ENCODE measurements around the gene SIRT3. TPM values are rescaled to one million over a fixed set of nuclear protein-coding genes. Genes with fewer than 3 reads are reported as not detected.

SIRT3 gene
- total RNA-seq, 2 donors from 2014 or later, result 36.5 to 39.0 TPM

DNA sequence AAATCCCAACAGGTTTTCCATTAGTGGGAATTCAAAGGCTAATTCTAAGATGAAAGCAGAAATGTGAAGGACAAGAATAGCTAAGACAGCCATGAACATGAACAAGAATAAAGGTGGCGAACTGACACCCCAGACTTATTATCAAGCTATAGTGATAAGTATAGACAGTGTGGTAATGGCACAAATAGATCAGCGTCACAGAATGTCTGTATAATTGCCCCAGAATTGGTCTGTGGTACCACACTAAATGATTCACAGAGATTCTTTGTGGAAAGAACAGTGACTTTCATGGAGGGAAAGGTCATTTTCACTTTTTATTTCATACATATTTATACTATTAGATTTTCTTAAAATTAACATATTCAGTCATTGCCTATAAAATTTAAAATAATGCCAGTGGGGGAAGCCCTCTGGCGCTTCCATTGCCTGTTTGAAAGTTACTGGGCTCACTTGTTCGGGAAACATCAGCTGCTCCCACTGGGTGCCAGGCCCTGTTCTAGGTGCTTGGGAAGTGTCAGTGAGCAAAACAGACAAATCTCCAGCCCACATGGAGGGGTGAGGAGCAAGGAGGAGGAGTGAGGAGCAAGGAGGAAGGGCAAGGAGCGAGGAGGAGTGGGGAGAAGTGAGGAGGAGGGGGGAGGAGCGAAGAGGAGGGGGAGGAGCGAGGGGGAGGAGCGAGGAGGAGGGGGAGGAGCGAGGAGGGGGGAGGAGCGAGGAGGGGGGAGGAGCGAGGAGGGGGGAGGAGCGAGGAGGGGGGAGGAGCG, 30.7 kb upstream of the SIRT3 start:
- Mint-ChIP-seq H3K27me3 (ENCODE audit: low read depth) (no peaks in the 10 kb centered on the region), H3K36me3 (ENCODE audit: insufficient read depth in 2 of 2) (peaks cover 9 to 12% of the 10 kb centered on the region in 2 donors), H3K4me3 (peak overlapping the region; percentile 64 to 82), H3K4me1 (ENCODE audit: low read depth) (peaks cover 37% of the 10 kb centered on the region), H3K9me3 (peaks cover 0 to 2% of the 10 kb centered on the region in 2 donors), H3K27ac (peak overlapping the region; percentile 57)
- peak; percentile 28 to 35 for ATAC-seq (replicated peaks in 1 of 2)
- no peak for DNase-seq

DNA sequence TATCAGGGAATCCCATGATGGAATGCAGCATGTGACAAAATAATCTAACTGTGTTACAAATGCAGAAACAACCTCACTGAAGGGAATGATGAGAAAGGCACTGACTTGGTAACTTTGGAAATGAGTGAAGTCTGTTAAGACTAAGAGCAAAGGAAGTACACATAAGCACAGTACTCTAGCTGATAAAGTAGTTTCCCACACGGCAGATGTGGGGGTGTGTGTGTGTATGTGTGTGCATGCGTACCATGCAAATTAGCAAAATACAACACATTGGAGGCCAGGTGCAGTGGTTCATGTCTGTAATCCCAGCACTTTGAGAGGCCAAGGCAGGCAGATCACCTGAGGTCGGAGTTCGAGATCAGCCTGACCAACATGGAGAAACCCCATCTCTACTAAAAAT, 25.5 kb upstream of the SIRT3 start:
- DNase-seq, result no peak
- Mint-ChIP-seq H3K27me3 (ENCODE audit: low read depth) (no peaks in the 10 kb centered on the region), H3K36me3 (ENCODE audit: insufficient read depth in 2 of 2) (peaks cover 0 to 6% of the 10 kb centered on the region in 2 donors), H3K9me3 (no peaks in the 10 kb centered on the region), H3K4me1 (ENCODE audit: low read depth) (peaks cover under 1% of the 10 kb centered on the region), H3K27ac (no peak overlapping the region), H3K4me3 (no peak overlapping the region)
- ATAC-seq (replicated peaks in 1 of 2), result no peak

GRCh38 chr11:259413-259812, 23.3 kb upstream of the SIRT3 start:
- H3K27me3 Mint-ChIP-seq (ENCODE audit: low read depth), result no peaks in the 10 kb centered on the region
- H3K9me3 Mint-ChIP-seq, result no peaks in the 10 kb centered on the region
- no peak overlapping the region for H3K27ac Mint-ChIP-seq
- no peak for DNase-seq
- H3K36me3 Mint-ChIP-seq (ENCODE audit: insufficient read depth in 2 of 2), result no peaks in the 10 kb centered on the region
- H3K4me3 Mint-ChIP-seq, result no peak overlapping the region
- no peaks in the 10 kb centered on the region for H3K4me1 Mint-ChIP-seq (ENCODE audit: low read depth)
- no peak for ATAC-seq (replicated peaks in 1 of 2)

DNA sequence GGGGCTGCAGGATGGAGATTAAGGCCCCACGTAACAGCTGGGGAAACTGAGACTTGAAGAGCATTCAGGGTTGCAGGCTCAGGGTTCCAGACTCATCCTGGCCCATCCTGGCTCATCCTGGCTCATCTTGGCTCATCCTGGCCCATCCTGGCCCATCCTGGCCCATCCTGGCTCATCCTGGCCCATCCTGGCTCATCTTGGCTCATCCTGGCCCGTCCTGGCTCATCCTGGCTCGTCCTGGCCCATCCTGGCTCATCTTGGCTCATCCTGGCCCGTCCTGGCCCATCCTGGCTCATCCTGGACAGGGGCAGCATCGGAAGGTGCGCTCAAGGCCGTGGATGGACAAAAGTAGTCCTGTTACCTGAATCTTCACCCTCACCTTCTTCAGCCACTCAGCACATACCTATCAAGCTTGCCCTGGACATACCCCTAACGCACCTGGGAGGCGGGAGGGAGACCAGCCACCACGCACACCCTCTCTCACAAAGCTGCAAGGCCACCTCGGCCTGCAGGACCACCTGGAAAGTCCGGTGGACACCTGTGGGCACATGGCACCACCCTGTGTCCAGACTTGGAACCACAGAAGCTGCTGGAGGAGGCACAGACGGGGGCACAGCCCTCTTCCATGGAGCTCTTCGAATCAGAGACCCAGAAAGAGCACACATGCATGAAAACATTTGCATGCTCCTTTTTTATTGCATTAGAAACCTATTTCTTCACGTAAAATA, 21.8 kb upstream of the SIRT3 start:
- ATAC-seq (replicated peaks in 1 of 2) (peak in 1 of 2 donors; percentile 46), DNase-seq (no peak)
- Mint-ChIP-seq H3K27ac (no peak overlapping the region), H3K36me3 (ENCODE audit: insufficient read depth in 2 of 2) (peaks cover 0 to 5% of the 10 kb centered on the region in 2 donors), H3K9me3 (no peaks in the 10 kb centered on the region), H3K4me3 (no peak overlapping the region), H3K4me1 (ENCODE audit: low read depth) (no peaks in the 10 kb centered on the region), H3K27me3 (ENCODE audit: low read depth) (no peaks in the 10 kb centered on the region)

DNA sequence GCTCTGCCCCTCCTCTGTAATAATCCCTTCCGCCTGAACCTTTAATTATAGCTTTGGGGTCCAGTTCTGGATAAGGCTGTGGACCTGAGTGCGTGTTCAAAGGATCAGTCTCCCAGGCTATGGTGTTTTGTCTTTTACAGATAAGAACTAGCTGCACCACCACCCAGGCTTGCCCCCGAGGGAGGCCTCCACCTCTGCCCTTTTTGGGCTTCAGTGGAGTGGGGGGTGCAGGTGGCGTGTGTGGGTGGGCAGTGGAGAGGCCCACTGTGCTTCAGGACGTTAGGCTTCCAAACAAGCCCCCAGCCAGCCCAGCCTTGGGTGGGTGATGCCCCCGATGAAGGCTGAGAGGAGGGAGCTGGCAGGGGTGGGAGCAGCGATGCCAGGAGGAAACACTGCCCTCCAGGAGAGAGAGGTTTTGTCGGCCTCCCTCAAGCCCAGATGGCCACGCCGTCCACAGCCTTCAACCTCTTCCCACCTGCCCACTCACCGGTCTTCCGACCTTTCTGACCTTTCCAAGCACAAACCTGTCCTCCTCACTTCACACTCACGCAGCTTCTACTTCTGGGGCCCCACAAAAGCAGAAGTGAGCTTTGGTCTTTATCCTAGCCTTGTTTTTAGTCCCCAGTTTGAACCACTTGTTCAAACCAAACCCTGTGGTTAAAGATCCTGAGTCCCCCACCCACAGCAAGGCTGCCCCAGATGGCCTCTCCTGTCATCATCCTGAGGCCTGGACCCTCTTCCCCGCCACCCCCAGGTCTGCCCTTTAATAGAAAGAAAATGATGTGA, 21.0 kb upstream of the SIRT3 start:
- H3K27ac Mint-ChIP-seq, result no peak overlapping the region
- ATAC-seq (replicated peaks in 1 of 2), result no peak
- no peak overlapping the region for H3K4me3 Mint-ChIP-seq
- no peaks in the 10 kb centered on the region for H3K4me1 Mint-ChIP-seq (ENCODE audit: low read depth)
- no peaks in the 10 kb centered on the region for H3K9me3 Mint-ChIP-seq
- H3K27me3 Mint-ChIP-seq (ENCODE audit: low read depth), result no peaks in the 10 kb centered on the region
- peaks cover 0 to 10% of the 10 kb centered on the region in 2 donors for H3K36me3 Mint-ChIP-seq (ENCODE audit: insufficient read depth in 2 of 2)
- no peak for DNase-seq

DNA sequence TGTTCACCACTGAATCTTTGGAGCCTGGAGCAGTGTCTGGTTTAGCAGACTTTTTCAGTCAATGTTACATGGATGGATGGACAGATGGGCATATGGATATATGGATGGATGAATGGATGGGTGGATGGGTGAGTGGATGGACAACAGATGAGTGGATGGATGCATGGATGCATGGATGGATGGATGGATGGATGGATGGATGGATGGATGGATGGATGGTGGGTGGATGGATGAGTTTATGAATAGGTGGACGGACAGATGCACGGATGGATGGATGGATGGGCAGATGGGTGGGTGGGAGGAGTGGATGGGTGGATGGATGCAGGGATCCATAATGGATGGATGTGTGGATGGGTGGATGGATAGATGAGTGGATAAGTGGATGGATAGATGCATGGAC, 19.7 kb upstream of the SIRT3 start:
- Mint-ChIP-seq H3K27me3 (ENCODE audit: low read depth) (no peaks in the 10 kb centered on the region), H3K4me3 (no peak overlapping the region), H3K9me3 (no peaks in the 10 kb centered on the region), H3K36me3 (ENCODE audit: insufficient read depth in 2 of 2) (peaks cover 4 to 16% of the 10 kb centered on the region in 2 donors), H3K4me1 (ENCODE audit: low read depth) (peaks cover 3% of the 10 kb centered on the region), H3K27ac (no peak overlapping the region)
- ATAC-seq (replicated peaks in 1 of 2) (no peak), DNase-seq (no peak)

GRCh38 chr11:255176-255575, 19.0 kb upstream of the SIRT3 start:
- H3K9me3 Mint-ChIP-seq, result no peaks in the 10 kb centered on the region
- H3K4me3 Mint-ChIP-seq, result no peak overlapping the region
- DNase-seq (no peak), ATAC-seq (replicated peaks in 1 of 2) (no peak)
- peaks cover 9% of the 10 kb centered on the region for H3K4me1 Mint-ChIP-seq (ENCODE audit: low read depth)
- peaks cover 4 to 16% of the 10 kb centered on the region in 2 donors for H3K36me3 Mint-ChIP-seq (ENCODE audit: insufficient read depth in 2 of 2)
- no peak overlapping the region for H3K27ac Mint-ChIP-seq
- no peaks in the 10 kb centered on the region for H3K27me3 Mint-ChIP-seq (ENCODE audit: low read depth)

GRCh38 chr11:253886-254270, 17.7 kb upstream of the SIRT3 start:
- DNase-seq (no peak), ATAC-seq (replicated peaks in 1 of 2) (no peak)
- H3K4me3 Mint-ChIP-seq, result no peak overlapping the region
- peaks cover 8 to 20% of the 10 kb centered on the region in 2 donors for H3K36me3 Mint-ChIP-seq (ENCODE audit: insufficient read depth in 2 of 2)
- no peak overlapping the region for H3K27ac Mint-ChIP-seq
- no peaks in the 10 kb centered on the region for H3K27me3 Mint-ChIP-seq (ENCODE audit: low read depth)
- no peaks in the 10 kb centered on the region for H3K9me3 Mint-ChIP-seq
- H3K4me1 Mint-ChIP-seq (ENCODE audit: low read depth), result peaks cover 19% of the 10 kb centered on the region

DNA sequence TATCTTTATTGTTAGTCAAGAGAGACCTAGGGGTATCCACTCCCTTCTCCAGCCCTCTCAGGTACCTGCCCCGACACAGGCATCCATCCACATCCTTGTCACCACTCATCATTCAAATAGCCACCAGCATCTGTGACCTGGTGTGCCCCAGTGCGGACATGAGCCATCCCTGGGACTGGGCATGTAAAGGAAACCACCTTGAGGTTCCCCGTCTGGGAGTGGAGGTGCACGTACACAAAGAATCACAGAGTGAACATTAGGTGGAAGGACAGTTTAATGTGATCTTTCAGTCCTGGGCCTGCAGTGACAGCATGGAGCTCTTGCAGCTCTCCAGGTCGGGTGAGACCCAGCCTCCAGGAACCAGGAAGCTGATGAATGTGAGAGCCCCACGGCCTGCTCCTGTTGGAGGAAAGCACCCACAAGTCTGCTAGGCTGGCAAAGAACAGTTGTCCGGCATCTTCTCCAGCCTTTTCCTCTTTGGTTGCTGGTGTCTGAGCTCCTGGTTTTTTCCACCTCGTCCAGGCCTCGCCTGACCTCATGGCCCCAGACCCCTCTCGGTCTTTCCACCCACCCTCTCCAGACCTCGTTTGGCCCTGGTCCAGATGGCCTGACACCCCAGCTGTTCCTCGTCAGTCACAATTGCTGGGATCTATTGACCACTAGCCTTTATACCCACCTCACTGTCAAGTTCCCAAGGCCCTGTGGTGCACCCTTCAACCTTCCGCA, 17.2 kb upstream of the SIRT3 start:
- Mint-ChIP-seq H3K9me3 (no peaks in the 10 kb centered on the region), H3K27ac (no peak overlapping the region), H3K27me3 (ENCODE audit: low read depth) (no peaks in the 10 kb centered on the region), H3K4me3 (no peak overlapping the region), H3K36me3 (ENCODE audit: insufficient read depth in 2 of 2) (peaks cover 8 to 20% of the 10 kb centered on the region in 2 donors), H3K4me1 (ENCODE audit: low read depth) (peaks cover 24% of the 10 kb centered on the region)
- ATAC-seq (replicated peaks in 1 of 2), result no peak
- no peak for DNase-seq

GRCh38 chr11:252666-253065, 16.5 kb upstream of the SIRT3 start:
- DNase-seq (no peak), ATAC-seq (replicated peaks in 1 of 2) (no peak)
- Mint-ChIP-seq H3K27me3 (ENCODE audit: low read depth) (no peaks in the 10 kb centered on the region), H3K4me1 (ENCODE audit: low read depth) (peaks cover 25% of the 10 kb centered on the region), H3K27ac (no peak overlapping the region), H3K36me3 (ENCODE audit: insufficient read depth in 2 of 2) (peaks cover 8 to 20% of the 10 kb centered on the region in 2 donors), H3K4me3 (no peak overlapping the region), H3K9me3 (no peaks in the 10 kb centered on the region)

DNA sequence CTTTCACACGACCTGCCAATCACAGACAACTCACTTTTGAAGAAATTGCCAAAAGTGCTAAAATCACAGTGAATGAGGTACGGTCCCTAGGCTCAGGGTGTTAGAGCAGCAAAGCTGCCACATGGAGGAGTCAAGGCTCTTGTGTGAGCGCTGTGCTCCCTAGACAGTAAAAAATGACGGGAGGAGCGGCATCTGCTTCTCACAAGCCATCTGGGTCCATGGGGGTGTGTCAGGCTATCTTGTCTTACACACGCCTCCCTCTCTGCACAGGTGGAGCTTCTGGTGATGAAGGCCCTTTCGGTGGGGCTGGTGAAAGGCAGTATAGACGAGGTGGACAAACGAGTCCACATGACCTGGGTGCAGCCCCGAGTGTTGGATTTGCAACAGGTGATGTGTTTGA, 15.4 kb upstream of the SIRT3 start:
- Mint-ChIP-seq H3K27ac (no peak overlapping the region), H3K4me1 (ENCODE audit: low read depth) (peaks cover 25% of the 10 kb centered on the region)
- no peak for ATAC-seq (replicated peaks in 1 of 2)

DNA sequence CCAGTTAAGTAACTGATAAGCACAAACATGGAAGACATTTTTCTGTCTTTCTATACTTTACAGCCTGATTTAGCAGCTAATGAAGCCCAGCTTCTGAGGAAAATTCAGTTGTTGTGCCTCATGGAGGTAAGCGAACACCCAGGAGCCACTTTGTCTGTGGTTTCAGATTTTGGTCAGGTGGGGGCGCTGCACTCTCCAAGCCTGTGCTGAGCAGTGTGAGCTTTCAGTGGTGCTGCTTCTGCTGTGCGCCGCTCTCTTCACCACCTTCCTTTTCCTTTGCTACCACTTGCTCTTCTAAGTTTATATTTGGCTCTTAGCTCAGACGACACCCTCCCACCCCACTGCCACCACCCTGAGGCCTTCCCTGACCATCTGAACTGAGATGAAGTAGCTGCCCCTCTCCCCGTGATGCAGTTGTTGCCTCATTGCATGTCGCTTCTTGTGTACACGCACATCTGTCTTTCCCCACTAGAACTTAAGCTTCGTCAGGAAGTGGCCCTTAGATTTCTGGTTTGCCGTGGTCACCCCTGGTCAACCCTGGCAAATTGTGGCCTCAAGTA, 14.7 kb upstream of the SIRT3 start:
- H3K9me3 Mint-ChIP-seq, result no peaks in the 10 kb centered on the region
- peak overlapping the region; percentile 30 for H3K27ac Mint-ChIP-seq
- DNase-seq, result peak; percentile 76 to 84
- peaks cover 15 to 28% of the 10 kb centered on the region in 2 donors for H3K36me3 Mint-ChIP-seq (ENCODE audit: insufficient read depth in 2 of 2)
- ATAC-seq (replicated peaks in 1 of 2), result peak; percentile 89 to 90
- H3K27me3 Mint-ChIP-seq (ENCODE audit: low read depth), result no peaks in the 10 kb centered on the region
- peaks cover 25% of the 10 kb centered on the region for H3K4me1 Mint-ChIP-seq (ENCODE audit: low read depth)
- H3K4me3 Mint-ChIP-seq, result no peak overlapping the region

More for the DNA sequence above, 15.4 kb upstream of the SIRT3 start:
- H3K9me3 Mint-ChIP-seq, result no peaks in the 10 kb centered on the region
- DNase-seq, result no peak
- no peak overlapping the region for H3K4me3 Mint-ChIP-seq
- H3K36me3 Mint-ChIP-seq (ENCODE audit: insufficient read depth in 2 of 2), result peaks cover 13 to 28% of the 10 kb centered on the region in 2 donors
- H3K27me3 Mint-ChIP-seq (ENCODE audit: low read depth), result no peaks in the 10 kb centered on the region
